Thoracic aorta (tissue), 2 donors: Measurements from ENCODE around the gene EXT2. TPM values are rescaled to one million over a fixed set of nuclear protein-coding genes. Genes with fewer than 3 reads are reported as not detected.

Experiments used
- ATAC-seq: fragments of 150-250 bp; one replicate; pipeline ENCODE4 v1.8.0; 2017; ENCODE audit warnings: low read depth; ENCODE audit not compliant: insufficient number of reproducible peaks, low FRiP score
- DNase-seq: peaks from one replicate; pipeline ENCODE4 v3.0.0-alpha.2; 2020; ENCODE audit warnings: low spot score
- H3K27ac ChIP-seq, 2 donors: fragments of 200-600 bp; sonication (generic); 1 replicate in 1 of 2; 2 replicates in 1 of 2; pipeline ENCODE4 v1.5.1; 2016; ENCODE audit warnings: mild to moderate bottlenecking in 2 of 2, moderate library complexity in 2 of 2
- H3K27me3 ChIP-seq: fragments of 200-600 bp; sonication (generic); replicated peaks from 2 replicates; pipeline ENCODE4 v1.6.0; 2016; ENCODE audit warnings: mild to moderate bottlenecking; ENCODE audit not compliant: insufficient read depth
- H3K36me3 ChIP-seq: fragments of 200-600 bp; sonication (generic); one replicate; pipeline ENCODE4 v1.5.1; 2016
- H3K4me1 ChIP-seq, 2 donors: fragments of 200-600 bp; sonication (generic); 1 replicate in 1 of 2; 2 replicates in 1 of 2; pipeline versions ENCODE4 v1.5.1 to v1.6.0; 2016; ENCODE audit warnings: low read depth in 2 of 2, mild to moderate bottlenecking in 1 of 2; ENCODE audit not compliant: control insufficient read depth in 1 of 2
- H3K4me3 ChIP-seq: fragments of 200-600 bp; sonication (generic); 2 replicates; pipeline ENCODE4 v1.5.1; 2016; ENCODE audit warnings: mild to moderate bottlenecking
- H3K9me3 ChIP-seq: fragments of 200-600 bp; sonication (generic); 2 replicates; pipeline ENCODE4 v1.5.1; 2016
- CTCF ChIP-seq: fragments of 200-600 bp; sonication (generic); IDR thresholded peaks from one replicate; pipeline ENCODE4 v1.5.1; 2019; ENCODE audit warnings: antibody characterized with exemption
- total RNA-seq, 2 donors: library from RNA; depleted of rRNA; stranded (reverse); fragments of >200 nt; gene quantifications; one replicate each; pipeline versions ENCODE4 v1.1.0 to v1.2.3, GENCODE V29; 2016

Gene EXT2
- total RNA-seq, 2 donors from 2014 or later, result 64.4 to 102 TPM

- ATAC-seq (no peak), DNase-seq (no peak)
- no peak for TF ChIP-seq CTCF
- Histone ChIP-seq H3K4me3 (no peak overlapping the region), H3K9me3 (no peaks in the 10 kb centered on the region), H3K27me3 (no peaks in the 10 kb centered on the region), H3K4me1 (peaks cover 12 to 34% of the 10 kb centered on the region in 2 donors), H3K27ac (no peak overlapping the region), H3K36me3 (peaks cover 4% of the 10 kb centered on the region)
Observed at GRCh38 chr11:44149651-44150050, 54.2 kb downstream of the EXT2 start.

GRCh38 chr11:44150401-44150800 lies 54.9 kb downstream of the EXT2 start:
- no peaks in the 10 kb centered on the region for H3K27me3 ChIP-seq
- TF ChIP-seq CTCF, result no peak
- H3K4me3 ChIP-seq, result no peak overlapping the region
- DNase-seq, result no peak
- H3K4me1 ChIP-seq, result peaks cover 7 to 26% of the 10 kb centered on the region in 2 donors
- H3K36me3 ChIP-seq, result peaks cover 4% of the 10 kb centered on the region
- no peak overlapping the region for H3K27ac ChIP-seq
- H3K9me3 ChIP-seq, result no peaks in the 10 kb centered on the region
- ATAC-seq, result no peak

DNA sequence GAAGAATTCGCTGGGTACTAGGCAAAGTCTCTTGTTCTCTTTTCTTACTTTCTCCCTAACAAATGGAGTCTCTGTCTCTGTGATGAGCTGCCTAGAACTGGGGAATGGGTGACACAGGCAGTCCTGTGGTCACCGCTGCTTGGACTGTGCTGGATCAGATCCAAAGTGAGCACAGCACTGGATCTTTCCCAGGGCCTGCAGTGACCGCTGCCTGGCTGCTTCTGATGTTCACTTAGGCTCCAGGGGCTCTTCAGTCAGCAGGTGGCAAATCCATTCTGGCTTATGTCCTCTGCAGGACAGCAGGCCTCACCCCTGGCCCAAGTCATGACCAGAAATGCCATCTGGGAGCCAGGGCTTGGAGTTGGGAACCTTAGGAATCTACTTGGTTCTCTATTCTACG lies 61.5 kb downstream of the EXT2 start:
- ATAC-seq (no peak), DNase-seq (no peak)
- H3K9me3 ChIP-seq, result no peaks in the 10 kb centered on the region
- peaks cover 4% of the 10 kb centered on the region for H3K36me3 ChIP-seq
- H3K27me3 ChIP-seq, result no peaks in the 10 kb centered on the region
- no peak overlapping the region for H3K27ac ChIP-seq
- TF ChIP-seq CTCF, result no peak
- no peak overlapping the region for H3K4me3 ChIP-seq
- H3K4me1 ChIP-seq, result no peaks in the 10 kb centered on the region

GRCh38 chr11:44158384-44158783 lies 62.9 kb downstream of the EXT2 start:
- no peaks in the 10 kb centered on the region for H3K4me1 ChIP-seq
- ATAC-seq, result no peak
- no peak for DNase-seq

More at GRCh38 chr11:44158384-44158783, 62.9 kb downstream of the EXT2 start:
- H3K4me3 ChIP-seq, result no peak overlapping the region
- no peaks in the 10 kb centered on the region for H3K9me3 ChIP-seq
- no peak for TF ChIP-seq CTCF
- no peak overlapping the region for H3K27ac ChIP-seq
- H3K27me3 ChIP-seq, result no peaks in the 10 kb centered on the region
- peaks cover 4% of the 10 kb centered on the region for H3K36me3 ChIP-seq
